GM18499 (cell line): ENCODE measurements around the gene PRKCE.

ENCODE experiments used
- ATAC-seq: cut with Tn5 transposase; IDR thresholded peaks from one replicate; pipeline ENCODE4 v1.9.1; 2021; ENCODE audit warnings: moderate number of reproducible peaks; ENCODE audit not compliant: insufficient read depth, unreplicated experiment

The PRKCE gene

GRCh38 chr2:45746888-45747287 lies 95.4 kb downstream of the PRKCE start:
- ATAC-seq, result no peak

- no peak for ATAC-seq
Observed at GRCh38 chr2:45747363-45747762, 95.9 kb downstream of the PRKCE start.

- ATAC-seq, result no peak
Observed at GRCh38 chr2:45748239-45748638, 96.8 kb downstream of the PRKCE start.

- no peak for ATAC-seq
Observed at GRCh38 chr2:45750001-45750400, 98.5 kb downstream of the PRKCE start.

GRCh38 chr2:45750484-45750883 lies 99.0 kb downstream of the PRKCE start:
- no peak for ATAC-seq

- ATAC-seq, result no peak
Observed at GRCh38 chr2:45753381-45753780, 101.9 kb downstream of the PRKCE start.

- no peak for ATAC-seq
Observed at GRCh38 chr2:45754131-45755010, 102.9 kb downstream of the PRKCE start.

- ATAC-seq, result no peak
Observed at GRCh38 chr2:45755585-45756335, 104.3 kb downstream of the PRKCE start.

GRCh38 chr2:45758018-45758417 lies 106.5 kb downstream of the PRKCE start:
- ATAC-seq, result no peak

- no peak for ATAC-seq
Observed at GRCh38 chr2:45759310-45759851, 107.9 kb downstream of the PRKCE start.

- no peak for ATAC-seq
Observed at GRCh38 chr2:45761635-45762034, 110.2 kb downstream of the PRKCE start.

GRCh38 chr2:45763255-45763654 lies 111.8 kb downstream of the PRKCE start:
- no peak for ATAC-seq

GRCh38 chr2:45763797-45764196 lies 112.3 kb downstream of the PRKCE start:
- no peak for ATAC-seq

GRCh38 chr2:45765007-45765727 lies 113.7 kb downstream of the PRKCE start:
- no peak for ATAC-seq

- ATAC-seq, result no peak
Observed at GRCh38 chr2:45765728-45766254, 114.3 kb downstream of the PRKCE start.

GRCh38 chr2:45768208-45768607 lies 116.7 kb downstream of the PRKCE start:
- no peak for ATAC-seq

GRCh38 chr2:45769056-45769455 lies 117.6 kb downstream of the PRKCE start:
- ATAC-seq, result no peak

GRCh38 chr2:45769854-45770576 lies 118.5 kb downstream of the PRKCE start:
- ATAC-seq, result no peak

GRCh38 chr2:45770811-45771210 lies 119.3 kb downstream of the PRKCE start:
- no peak for ATAC-seq

- no peak for ATAC-seq
Observed at GRCh38 chr2:45771261-45771660, 119.8 kb downstream of the PRKCE start.
